Measurements from ENCODE around the gene NOVA1.

DNA sequence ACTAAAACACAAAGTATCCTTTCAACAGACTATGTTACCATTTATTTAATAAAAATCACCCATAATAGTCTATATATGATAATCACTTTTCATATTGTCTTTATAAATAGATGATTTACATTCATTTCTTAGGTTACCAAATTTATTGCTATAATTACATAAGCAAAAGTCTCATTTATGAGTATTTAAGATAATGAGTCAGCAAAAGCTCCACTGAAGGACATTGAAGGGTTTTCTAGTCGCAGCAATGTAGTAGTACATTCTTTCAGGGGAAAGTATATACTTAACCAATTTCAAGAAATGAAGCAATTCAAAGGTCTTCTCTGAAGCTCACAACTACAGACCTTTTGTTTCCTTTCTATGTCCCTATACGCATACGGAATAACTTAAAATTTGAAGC lies 110.9 kb downstream of the NOVA1 start:
- TF ChIP-seq CTCF (IDR thresholded peaks at IDR 0.05) (no peak), POLR2A (IDR thresholded peaks at IDR 0.05) (no peak)
